HG03460 (cell line): ENCODE results near the gene TMEM132C.
"Not testable (repeated sequence)": the region's sequence is repeated elsewhere in the genome, so short reads cannot be mapped to it uniquely, and the experiment has no call there.

ENCODE experiments used
- ATAC-seq: cut with Tn5 transposase; IDR thresholded peaks from one replicate; pipeline ENCODE4 v1.9.1; 2021; ENCODE audit not compliant: unreplicated experiment

TMEM132C gene

DNA sequence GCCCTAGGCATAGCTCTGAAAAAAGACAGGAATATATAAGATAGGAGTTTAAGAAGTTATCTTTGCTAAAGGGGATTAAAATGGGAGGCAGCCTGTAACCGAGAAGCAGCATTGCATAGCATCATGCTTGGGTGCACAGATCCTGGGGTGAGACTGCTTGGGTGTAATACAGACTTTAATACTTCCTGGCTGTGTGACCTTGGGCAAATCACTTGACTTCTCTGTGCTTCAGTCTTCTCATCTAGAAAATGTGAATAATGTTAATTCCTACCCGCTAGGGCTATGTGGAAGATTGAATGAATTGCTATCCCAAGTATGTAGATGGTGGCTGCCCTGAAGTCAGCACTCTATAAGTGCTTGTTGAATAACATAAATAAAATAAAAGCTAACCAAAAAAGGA lies 204.5 kb downstream of the TMEM132C start:
- ATAC-seq: no peak

DNA sequence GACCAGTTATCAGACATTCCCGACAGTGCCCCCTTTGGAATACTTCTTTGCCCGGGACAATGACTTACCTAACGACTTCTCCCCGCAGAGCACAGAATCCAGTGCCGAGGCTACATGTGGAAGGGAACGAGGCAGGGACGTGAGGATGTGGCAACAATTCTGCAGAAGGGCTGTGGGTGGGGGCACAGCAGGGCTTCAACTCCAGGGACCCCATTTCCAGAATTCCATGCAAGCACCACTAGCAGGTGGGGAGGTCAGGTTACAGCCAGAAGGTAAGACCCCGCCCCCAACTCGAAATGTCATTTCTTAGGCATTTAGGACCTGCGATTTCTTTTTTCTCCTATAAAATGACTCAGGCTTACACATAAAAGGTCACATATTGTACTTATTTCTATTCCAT lies 207.9 kb downstream of the TMEM132C start:
- ATAC-seq: no peak

DNA sequence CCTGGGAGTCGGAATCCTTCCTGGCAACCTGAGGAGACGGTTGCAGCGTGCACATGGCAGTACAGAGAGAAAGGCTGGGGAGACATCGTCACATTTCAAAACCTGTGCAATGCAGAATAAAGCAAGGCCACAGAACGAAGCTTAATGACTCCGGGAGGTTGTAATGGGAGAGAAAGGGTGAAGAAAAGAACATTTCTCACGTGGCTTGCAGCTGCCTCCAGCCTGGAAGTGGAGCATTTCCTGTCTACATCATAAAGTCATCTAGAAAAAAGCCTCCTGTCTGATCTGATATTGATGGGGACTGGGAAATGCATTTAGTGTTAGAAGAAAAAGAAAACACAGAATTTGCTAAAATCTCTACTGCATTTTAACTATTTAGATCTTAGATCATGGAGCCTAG lies 209.3 kb downstream of the TMEM132C start:
- no peak for ATAC-seq

DNA sequence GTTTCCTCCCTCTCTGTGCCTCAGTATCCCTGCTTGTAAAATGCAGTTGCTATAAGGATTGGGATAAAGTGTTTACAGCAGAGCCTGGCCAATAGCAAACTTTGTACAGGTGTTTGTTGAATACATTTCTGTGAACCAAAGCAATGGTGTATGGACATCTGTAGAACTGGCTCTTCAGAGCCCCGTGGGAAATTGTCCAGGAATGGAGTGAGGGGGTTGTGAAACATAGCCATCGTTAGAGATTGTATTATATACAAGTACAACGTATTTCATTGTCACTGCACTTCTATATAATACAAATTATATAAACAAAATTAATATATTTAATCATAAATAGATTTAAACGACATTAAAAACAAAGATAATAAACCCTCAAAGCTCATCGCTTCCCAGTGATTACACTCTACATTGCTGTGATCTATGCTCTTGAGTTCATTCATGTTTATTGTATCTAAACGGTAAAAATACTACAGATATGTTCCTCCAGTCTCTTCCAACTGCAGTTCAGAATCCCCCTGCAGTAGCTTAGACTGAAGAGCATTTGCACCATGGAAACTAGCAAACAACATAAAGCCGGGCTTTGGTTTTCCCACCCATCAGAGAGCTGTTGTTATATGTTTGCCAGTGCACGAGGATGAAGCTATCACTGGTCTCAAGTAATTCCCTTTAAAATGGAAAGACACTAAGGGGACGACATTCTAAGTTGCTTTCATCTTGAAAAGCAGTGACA lies 216.7 kb downstream of the TMEM132C start:
- ATAC-seq: no peak

DNA sequence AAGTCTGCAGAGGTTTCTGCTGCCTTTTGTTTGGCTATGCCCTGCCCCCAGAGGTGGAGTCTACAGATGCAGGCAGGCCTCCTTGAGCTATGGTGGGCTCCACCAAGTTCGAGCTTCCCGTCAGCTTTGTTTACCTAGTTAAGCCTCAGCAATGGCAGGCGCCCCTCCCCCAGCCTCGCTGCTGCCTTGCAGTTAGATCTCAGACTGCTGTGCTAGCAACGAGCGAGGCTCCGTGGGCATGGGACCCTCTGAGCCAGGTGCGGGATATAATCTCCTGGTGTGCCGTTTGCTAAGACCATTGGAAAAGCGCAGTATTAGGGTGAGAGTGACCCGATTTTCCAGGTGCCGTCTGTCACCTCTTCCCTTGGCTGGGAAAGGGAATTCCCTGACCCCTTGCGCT lies 230.4 kb downstream of the TMEM132C start:
- ATAC-seq: not testable (repeated sequence)

DNA sequence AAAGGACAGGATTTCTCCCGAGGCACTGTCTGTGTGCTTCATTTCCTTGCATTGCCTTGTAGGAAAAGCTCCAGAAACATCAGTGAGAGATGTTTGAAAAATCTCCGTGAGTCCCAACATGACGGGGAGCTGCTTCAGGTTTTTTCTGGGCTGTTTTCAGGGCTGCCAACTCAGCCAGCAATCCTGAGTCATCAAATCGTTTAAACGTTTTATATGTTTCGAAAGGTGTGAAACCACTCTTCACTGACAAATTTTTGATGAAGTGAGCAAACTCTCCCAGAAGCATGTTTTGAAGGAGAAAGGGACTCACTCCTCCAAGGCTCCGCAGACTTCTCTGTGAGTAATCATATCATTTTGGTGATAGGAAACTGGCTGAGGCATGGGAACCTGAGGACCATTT lies 240.5 kb downstream of the TMEM132C start:
- ATAC-seq: no peak

DNA sequence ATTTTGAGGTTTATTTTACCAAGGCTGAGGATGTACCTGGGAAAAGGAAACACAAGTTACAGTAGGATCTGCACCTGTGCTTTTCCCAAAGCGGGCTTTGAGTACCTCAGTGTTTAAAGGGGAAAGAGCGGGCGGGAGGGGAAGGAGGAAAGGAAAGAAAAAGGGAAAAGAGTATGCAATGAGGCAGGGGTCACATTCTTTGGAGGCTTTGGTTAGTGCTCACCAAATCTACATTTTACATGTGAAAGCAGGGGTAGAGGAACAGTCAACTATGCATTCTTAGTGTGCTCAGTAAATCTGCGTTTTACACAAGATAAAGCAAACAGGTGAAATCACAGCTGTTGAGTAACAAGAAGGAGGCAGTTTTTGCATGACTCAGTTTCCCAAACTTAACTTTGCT lies 242.2 kb downstream of the TMEM132C start:
- no peak for ATAC-seq

DNA sequence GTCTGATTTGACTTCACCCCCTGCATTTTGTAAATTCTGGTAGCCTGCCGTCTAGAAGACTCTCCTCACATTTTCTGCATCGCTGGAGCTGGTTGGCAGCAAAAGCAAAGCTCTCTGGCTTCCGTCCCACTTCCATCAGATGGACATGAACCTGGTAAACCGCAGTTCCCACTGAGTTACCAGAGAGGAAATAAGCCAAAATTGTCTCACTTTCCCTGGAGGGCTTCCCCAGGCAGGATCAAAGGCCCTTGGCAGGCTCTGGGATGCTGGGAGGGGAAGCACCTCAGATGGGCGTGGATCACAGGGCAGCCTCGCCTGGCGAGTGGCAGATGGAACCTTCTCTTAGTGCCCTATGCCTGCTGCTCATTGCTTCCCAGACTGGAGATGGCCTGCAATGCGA lies 243.5 kb downstream of the TMEM132C start:
- ATAC-seq: no peak

DNA sequence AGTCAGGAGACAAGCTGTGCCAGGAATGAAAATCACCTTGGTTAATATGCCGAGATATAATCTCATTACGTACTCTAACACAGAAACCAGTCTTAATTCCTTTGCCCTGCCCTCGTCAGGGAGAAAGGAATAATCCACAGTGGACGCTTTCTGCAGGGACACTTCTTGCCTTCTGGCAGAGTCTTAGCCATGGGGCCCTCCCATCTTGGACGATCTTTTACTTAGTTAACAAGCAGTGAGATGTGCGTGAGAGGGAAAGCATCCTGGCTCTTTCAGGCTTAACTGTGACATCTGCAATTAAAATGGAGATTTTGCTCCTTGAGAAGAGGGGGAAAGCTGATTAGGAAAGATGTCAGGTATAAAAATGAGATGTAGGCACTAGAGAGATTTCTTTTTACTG lies 246.4 kb downstream of the TMEM132C start:
- no peak for ATAC-seq

DNA sequence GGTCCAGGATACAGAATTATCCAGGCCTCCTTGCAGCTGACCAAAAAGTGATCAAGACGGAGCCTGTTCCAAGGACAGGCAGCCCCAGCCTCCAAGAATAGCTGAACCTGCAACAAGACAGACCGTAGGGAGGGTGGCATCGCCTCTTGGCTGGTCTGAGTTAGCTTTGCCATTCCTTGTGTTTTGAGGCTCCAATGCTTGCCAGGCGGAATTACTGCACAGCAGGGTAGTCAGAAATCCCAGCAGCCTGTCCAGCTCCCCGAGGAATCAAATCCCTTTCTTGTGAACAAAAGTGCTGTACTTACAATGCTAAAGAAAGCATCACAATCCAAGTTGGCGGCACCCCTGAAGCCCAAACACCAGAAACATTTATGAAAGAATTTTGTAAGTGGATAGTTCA lies 246.9 kb downstream of the TMEM132C start:
- no peak for ATAC-seq

DNA sequence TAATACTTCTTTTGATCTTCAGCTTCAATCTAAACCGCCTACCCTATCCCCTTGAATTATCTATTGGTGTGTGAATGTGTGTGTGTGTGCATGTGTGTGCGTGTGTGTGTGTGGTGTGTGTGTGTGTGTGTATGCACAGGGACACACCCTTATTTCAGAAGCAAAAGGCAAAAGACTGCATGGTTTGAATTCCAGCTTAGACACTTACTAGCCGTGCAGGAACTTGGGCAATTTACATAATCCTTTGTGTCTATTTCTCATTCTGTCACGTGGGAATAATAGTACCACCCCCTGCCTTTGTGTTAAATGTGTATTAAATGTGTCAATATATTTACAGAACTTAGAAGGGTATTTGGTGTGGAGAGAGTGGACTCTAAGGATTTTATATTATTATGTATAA lies 251.7 kb downstream of the TMEM132C start:
- ATAC-seq: no peak

DNA sequence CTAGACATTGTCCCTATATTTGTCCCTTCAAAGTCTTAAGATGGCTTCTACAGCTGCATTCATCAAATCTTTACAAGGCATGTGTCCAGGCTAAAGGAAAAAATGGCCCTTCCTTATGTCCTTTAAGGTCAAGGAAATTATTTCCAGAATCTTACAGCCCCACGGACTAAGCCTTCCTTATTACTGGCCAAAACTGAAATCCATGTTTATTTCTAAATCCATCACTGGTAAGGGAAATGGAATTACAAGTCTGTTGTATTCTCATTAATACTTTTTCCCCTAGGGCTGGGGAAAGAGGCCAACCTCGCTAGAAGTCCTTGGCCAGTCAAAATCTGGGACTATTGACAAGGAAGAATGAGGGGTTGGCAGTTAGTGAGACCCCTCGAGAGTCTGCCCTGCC lies 252.5 kb downstream of the TMEM132C start:
- ATAC-seq: no peak

DNA sequence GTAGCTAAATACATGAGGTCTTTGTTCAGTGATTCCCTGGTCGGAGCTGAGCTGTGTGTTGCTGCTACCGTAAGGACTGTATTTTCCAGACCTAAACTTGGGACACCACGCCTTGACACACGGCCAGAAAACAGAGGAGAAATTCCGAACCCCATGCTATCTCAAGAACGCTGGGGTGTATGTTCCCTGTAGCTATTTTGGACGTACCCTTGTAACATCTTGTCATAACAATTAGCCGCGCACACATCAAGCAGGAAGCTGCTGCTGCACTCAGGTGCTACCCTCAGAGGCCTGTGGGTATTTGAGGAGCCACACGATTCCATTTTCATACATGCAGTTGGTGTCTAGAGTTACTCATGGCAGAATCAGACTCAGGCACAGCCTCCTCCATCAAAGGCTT lies 255.0 kb downstream of the TMEM132C start:
- no peak for ATAC-seq

DNA sequence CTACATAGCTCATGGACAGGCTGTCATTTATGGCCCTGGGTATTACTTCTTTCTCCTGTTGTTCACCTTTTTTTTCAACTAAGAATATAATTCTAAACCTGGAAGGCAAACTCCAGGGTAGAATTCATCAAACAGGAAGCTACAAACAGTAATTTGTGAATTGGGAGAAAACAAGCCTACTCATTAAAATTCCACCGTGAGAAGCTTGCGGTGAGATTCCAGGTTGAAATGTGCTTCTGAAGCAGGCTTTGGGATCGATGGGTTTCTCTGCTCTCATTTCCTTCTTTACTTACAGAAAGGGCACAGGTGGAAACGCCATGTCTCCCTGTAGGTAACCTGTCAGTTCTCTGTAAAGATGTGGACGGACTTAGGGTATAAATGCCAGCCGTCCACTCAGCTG lies 257.5 kb downstream of the TMEM132C start:
- ATAC-seq: no peak

DNA sequence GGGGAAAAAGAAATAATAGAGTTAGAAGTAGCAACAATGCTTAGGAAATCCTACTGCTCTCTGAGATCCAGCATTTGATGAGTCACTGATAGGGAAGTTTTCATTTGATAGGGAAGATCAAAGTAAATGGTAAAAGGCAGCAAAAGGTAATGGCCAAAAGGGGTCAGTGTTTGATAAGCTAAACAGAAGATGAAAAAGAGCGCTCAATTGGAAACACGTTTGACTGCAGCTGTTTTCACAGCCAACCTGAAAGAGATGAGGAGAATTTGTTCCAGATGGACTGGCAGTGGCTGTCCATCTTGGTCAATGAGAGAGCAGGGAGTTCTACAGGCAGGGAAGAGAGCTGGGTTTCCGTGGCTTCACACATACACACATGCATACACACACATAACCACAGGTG lies 264.2 kb downstream of the TMEM132C start:
- no peak for ATAC-seq

DNA sequence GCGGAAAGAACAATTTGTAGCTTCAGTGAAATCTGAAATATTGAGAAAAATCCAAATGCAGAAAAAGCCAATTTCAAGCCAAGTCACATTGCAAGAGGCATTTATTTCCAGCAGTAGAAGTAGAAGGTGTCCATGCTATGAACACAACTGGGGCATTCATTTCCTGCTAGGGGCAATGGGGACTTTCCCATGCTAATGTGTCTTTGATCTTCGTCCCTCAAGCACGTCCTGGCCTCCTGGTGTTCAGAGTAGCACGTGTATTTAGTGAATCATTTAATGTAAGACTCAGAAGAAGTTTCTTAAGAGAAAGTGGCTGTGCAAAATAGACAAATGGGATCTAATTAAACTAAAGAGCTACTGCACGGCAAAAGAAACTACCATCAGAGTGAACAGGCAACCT lies 267.9 kb downstream of the TMEM132C start:
- ATAC-seq: no peak

DNA sequence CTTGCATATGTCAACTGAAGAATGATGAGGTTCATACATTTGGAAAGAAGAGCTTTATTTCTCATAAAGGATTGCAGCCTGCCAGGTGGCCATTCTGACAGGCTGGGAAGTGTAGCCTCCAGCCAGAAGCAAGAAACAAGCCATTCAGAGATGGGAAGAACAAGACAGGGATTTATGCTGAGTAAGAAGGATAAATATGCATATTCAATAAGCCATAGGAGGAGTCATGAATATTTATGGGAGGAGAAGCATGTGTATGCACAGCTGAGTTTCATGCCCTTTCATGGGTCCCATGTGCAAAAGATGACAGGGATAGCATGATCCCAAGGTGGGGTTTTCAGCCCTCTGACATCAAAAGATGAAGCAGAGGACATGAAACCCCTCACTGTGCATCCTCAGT lies 269.8 kb downstream of the TMEM132C start:
- no peak for ATAC-seq

DNA sequence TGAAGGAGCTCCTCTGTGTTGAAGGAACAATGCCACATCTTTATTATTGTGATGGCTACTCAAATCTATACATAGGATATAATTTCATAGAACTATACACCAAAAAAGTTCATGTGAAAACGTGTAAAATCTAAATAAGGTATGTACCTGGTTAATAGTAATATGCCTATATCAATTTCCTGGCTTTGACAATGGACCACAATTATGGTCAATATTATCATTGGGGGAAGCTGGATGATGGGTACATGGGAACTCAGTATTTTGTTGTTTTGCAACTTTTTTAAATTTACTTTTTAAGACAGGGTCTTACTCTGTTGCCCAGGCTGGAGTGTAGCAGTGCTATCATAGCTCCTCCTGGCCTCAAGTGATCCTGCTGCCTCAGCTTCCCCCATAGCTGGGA lies 270.7 kb downstream of the TMEM132C start:
- ATAC-seq: no peak

DNA sequence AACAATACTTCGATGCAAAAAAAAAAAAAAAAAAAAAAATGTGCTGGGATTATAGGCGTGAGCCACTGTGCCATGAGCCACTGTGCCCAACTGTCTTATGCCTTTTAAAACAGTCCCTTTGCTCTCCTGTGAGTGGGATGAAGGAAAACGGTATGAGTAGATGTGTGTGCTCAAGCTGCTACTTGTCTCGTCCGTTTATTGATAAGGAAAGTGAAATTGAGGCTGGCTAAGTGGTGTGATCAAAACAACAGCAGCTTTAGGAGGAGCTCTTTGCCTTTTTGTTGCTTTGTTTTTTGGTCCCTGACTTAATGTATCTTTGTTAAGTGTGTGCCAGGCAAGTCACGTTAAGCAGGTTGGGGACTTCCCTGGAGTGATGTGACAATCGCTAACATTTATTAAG lies 275.9 kb downstream of the TMEM132C start:
- no peak for ATAC-seq

DNA sequence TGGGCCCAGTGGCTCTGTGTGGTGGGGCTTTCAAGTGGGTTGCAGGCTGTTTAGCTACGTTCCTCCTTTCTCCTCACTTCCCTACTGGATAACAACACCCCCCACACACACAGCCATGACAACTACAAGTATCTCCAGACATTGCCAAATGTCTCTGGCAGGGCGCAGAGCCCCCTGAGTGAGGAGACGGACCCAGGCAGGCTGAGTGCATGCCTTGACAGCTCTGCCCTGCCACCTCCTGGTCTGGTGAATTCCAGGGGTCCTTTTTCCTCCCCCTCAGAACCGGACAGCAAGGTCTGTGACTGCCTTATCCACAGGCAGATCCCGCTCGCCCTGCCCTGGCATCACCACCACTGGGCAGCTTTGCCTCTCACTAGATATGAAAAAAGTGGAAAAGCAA lies 276.5 kb downstream of the TMEM132C start:
- ATAC-seq: no peak

DNA sequence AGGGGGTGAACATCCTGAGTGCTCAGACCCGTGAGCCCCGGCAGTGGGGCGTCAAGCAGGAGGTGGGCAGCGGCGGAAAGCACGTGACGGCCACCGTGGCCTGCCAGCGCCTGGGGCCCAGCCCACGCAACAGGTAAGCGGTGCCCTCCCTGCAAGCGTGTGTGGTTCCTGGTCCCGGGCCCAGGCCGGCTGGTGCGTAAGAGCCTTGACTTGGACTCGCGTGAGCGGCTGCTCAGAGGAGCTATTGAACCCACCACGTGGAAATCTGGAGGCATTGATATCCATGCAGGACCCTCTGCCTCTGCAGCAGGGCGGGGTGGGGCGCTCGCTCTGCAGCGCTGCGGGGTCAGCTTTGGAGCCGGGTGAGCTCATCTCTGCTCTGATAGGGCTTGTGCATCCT lies 277.0 kb downstream of the TMEM132C start:
- no peak for ATAC-seq

DNA sequence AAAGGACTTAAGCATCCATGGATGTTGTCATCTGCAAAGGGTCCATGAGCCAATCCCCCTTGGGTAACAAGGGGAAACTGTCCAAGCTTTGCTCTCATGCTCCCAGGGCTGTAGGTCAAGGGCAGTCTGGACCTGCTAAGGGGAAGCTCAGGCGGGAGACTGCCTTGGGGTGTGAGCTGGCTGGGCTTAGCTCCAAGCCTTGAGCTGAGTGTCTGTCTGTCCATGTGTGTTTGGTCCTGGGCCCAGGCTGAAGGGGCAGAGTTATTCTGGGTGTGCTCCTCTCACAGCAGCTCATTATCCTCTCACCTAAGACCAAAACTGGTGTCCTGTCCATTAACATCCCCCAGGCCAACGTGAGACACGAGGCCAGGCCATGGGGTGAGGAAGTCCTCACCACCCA lies 282.0 kb downstream of the TMEM132C start:
- ATAC-seq: no peak

DNA sequence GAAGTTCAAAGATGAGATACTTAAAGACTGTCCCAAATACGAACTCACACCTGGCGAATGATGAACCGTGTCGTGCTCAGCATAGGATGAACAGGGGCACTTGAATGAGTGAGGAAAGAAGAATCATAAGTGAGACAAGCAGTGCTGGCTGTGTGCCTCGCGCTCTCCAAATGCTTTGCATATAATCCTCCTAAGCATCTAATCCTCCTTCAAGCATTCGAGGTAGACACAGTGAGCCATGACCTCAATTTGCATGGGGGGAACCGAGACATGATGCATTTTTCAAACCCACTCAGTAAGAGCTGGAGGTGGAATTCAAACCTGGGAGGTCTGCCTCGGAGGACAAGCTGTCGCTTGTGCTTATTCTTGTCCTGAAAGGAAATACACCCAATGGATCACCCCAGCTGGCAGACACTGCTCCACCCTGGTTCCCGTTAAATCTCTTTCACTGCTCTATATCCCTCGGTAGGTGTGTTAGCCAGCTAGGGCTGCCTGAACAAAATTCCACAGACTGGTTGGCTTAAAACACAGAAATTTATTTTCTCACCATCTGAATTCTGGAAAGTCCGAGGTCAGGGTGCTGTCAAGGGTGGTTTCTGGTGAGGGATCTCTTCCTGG lies 282.7 kb downstream of the TMEM132C start:
- no peak for ATAC-seq
